Iris pigment epithelial cell (primary cell): ENCODE data around the gene LRBA.
A peak's percentile ranks its signal among the peaks of the same experiment; 100 is the strongest.

Experiments used
- DNase-seq: peaks from one replicate; pipeline ENCODE4 v3.0.0-alpha.2; 2011; ENCODE audit warnings: low read depth

Gene LRBA

DNA sequence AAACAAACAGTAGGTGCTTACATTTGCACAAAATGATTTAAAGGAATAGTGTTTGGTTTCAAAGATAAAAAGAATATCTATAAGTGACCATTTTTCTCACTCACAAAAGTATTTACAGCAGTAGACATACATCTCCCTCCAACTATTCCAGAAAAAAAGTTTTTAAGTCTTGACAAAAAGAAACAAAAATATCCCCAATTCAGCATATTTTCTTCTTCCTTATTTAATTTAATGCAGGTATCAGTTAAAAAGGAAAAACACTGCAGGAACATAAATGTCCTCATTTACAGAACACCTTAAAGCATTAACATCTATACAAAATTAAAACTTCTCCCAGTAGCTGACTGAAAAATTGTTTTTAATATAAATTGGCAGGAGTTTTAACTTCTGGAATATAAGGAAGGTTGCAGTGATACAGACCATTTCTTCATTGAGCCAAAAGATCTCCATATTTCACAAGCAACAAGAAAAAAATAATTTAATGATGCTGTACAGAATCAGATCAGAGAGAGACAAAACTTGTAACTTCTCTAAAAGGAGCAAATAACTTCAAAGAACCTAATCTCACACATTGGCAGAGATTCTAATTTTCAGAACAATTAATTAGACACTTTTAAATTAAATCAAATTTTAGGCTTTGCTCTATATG, 428.8 kb downstream of the LRBA start:
- DNase-seq = no peak

DNA sequence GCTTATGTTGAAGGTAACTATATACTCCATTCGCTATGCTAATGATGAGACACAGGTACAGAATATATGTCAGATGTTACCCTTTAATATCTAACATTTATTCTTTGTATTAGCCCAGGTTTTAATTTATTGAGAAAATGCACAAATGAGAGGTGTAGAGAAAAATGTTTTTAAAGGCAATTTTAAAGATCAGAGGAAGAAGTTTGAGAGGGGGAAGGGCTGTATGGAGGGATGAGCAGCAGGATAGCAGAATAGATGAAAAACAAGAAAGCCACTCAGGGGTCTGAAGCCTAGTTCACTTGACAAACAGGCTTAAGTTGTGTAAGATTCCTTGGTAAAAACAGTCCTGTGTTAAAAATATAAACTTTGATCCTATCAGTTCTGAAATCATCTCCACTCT, 429.5 kb downstream of the LRBA start:
- DNase-seq = no peak

DNA sequence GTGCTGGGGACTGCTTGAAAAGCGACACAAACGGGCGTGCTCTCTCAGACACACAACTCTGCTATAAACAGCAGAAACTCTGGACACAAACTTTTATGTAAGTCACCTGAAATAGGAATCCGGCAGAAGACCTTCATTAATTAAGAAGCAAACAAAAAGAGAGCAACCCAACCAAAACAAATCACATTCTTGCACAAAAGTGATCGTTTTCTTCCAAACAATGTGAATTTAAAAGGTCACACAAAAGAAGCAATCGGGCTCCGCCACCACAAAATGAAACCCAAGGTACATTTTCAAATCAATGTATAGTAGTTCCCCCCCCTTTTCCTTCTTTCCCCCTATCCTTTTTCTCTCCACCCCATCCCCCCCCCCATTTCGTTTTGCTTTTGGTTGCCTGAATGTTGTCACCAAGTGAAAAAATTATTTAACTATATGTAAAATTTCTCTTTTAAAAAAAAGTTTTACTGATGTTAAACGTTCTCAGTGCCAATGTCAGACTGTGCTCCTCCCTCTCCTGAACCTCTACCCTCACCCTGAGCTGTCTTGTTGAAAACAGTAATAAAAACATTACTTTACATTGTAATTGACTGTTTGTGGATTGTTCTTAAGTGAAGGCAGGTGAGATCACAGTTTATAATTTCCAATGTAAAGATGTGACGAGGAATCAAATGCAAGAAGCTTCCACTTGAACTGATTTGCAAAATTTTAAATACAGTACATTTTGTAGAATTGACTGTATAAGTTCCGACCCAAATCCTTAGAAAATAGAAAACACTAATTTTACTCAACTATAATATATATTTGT, 430.8 kb downstream of the LRBA start:
- DNase-seq = no peak

DNA sequence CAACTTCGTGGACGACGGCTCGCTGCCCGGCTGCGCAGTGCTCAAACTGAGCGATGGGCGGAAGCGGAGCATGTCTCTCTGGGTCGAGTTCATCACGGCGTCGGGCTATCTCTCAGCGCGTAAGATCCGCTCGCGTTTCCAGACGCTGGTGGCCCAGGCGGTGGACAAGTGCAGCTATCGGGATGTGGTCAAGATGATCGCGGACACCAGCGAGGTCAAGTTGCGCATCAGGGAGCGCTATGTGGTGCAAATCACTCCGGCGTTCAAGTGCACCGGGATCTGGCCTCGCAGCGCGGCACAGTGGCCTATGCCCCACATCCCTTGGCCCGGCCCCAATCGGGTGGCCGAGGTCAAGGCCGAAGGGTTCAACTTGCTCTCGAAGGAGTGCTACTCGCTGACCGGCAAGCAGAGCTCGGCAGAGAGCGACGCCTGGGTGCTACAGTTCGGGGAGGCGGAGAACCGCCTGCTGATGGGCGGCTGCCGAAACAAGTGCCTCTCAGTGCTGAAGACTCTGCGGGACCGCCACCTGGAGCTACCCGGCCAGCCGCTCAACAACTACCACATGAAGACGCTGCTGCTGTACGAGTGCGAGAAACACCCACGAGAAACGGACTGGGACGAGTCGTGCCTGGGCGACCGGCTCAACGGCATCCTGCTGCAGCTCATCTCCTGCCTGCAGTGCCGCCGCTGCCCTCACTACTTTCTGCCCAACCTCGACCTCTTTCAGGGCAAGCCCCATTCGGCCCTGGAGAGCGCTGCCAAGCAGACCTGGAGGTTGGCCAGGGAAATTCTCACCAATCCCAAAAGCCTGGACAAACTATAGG, 431.6 kb downstream of the LRBA start:
- DNase-seq = peak; percentile 59

DNA sequence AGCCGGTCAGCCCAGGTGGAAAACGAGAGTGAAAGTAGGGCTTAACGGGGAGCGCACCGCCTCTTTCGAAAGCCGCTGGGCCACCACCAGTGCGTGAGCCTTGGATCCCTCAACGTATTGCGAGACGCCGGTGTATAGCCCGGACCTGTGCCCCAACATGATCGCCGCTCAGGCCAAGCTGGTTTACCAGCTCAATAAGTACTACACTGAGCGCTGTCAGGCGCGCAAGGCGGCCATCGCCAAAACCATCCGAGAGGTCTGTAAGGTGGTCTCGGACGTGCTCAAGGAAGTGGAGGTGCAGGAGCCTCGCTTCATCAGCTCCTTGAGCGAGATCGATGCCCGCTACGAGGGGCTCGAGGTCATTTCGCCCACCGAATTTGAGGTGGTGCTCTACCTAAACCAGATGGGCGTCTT, 432.2 kb downstream of the LRBA start:
- DNase-seq = peak; percentile 61

DNA sequence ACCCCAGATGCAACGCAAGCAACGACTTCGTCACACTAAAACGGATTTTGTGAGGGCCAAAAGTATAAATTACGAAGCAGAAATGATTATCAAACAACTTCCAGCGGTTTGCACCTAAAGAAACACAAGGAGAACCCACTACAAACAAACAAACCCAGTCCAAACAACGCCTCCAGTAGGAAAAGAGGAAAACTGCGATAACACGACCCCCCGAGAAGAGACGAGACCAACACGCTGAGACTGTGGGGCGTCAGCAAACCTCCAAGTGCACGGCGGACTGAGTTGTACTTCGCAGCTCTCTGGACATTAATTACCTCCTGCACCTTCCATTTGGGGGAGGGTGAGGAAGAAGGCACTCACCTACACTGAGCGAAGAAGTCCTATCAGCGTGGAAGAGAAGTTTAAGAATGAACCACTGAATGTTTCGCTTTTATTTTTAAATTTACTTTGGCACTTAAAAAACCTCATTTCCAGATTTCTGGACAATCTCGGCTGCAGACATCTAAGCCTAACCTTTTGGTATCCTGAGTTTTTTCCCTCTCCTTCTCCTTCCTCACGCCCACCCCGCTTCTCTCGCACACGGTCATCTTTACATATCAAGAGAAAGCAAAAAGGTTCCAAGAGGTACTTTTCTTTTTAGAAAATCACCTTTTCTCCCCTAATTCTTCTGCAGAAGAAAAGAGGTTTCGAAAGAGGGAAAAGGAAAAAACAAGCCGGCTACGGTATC, 432.8 kb downstream of the LRBA start, which contains the start of gene MAB21L2:
TSS of gene MAB21L2 (plus strand) at position 6 of the 727 bp plus-strand sequence. CDS start 879 bp downstream, outside the sequence.
- DNase-seq = peak; percentile 49

DNA sequence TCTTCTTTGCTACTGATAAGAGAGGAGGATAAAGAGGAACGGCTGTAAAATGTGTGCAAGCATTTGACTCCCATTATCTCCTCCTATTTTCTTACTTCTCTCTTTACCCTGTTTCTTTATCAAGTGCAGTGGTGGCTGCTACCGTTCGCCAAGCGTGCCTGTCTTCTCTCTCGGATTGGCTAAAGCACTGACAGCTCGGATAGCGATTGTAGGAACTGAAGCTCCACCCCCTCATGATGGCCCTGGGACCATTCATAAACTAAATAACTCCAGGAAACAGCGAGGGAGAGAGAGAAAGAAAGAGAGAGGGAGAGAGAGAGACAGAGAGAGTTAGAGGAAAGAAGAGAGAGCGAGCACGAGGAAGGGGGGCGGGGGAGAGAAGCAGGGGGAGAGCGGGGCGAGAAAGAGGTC, 433.4 kb downstream of the LRBA start:
- peak; percentile 87 for DNase-seq

DNA sequence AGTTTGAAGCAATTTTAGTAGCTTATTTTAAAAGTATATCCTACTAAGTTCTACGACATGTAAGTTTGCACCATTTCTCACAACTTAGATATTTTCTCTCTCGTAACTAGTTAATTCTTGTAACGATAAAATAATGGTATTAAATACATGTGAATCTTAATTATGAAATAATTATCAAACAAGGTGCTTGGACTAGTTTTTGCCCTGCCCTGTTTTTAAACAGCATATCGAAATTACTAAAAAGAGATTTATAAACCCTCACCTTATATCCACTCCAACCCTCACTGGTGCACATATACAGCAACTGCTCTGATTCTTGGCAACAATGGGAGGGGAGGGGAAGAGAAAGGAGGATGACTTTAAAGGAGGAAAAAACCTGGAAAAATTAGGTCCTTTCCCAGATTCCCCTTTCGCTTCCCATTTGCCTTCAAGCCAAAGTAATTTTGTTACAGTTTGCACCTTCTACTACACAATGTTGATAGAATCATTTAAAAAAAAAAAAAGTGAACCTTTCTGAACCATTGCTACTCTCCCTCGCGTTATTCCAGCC, 434.0 kb downstream of the LRBA start:
- no peak for DNase-seq

DNA sequence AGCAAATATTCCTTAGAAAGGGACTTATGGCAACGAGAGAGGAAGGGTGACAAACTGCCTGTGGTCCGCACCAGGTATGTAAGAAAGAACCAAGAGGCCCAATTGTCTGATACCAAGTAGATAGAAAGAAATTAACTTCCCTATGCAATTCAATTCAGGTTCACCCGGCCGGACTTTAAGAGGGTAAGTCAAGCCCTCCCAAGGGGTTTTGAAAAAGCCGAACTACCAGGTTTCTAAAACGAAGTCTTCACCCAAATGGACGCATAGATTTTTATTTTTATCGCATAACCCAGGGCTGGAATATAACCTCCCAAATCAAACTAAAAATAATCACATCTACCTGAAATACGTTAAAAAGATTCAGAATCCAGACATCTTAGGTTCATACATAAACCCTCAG, 434.8 kb downstream of the LRBA start:
- DNase-seq = no peak

DNA sequence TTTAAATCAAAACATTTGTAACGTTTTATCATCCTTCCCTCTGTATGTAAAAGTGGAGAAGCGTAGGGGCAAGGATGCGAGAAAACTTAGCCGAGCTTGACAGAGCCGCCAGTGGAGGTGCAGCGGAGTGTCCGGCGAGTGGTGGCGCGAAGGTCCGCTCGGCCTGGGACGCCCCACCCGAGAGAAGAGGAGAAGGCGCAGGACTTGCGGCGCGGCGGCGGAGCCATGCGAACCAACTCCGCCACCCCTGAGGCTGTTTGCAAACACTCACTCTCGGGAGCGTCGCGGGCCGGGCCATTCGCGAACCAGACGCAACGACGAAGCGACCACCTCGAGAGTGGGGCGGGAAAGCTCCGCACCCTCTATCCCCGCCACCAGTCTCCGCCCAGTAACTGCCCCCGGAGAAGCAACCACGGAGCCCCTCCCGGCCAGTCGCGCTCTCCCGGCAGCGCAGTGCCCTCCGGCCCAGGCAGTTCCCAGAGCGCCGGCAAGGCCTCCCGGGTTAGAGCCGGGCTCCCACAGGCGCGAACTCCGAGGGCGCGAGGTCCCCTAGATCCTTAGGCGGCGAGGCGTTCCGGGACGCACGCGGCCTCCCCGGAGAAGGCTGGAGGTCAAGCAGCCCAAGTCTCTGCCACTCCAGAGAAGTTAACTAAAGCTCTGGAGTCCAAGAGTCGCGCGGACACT, 435.4 kb downstream of the LRBA start:
- DNase-seq = peak; percentile 53

DNA sequence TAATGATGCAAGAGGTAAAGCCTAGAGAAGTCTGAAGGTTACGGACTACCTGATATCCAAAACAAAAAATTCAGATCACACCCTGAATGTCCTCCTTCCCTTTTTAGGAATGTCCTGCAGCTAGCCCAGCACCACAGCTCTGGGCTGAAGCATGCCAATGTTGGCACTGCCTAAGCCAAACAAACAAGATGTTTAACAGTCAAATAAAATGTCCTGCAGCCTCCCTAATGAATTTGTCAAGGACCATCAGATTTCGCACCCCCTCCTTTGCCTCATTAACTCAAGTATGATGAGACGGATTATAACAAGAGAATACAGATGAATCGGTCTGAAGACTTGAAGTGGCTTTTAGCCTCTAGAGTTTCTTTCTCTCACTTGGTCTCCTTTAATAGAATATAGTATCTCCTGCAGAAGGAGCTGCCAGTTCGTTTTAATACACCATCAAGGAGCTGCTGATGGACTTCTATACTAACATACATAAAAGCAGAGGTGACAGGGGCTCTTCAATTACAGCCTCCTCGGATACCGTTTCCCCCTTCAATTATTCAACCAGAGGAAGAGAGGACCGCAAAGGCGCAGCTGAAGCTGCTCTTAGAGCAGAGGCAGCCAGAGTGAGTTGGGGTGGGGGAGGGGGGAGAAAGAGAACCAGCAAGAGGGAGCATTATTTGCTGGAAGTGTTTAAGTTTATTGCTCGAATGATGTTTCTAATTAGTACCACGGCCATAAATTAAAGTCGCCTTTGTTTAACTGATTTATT, 436.2 kb downstream of the LRBA start:
- DNase-seq = peak; percentile 48

DNA sequence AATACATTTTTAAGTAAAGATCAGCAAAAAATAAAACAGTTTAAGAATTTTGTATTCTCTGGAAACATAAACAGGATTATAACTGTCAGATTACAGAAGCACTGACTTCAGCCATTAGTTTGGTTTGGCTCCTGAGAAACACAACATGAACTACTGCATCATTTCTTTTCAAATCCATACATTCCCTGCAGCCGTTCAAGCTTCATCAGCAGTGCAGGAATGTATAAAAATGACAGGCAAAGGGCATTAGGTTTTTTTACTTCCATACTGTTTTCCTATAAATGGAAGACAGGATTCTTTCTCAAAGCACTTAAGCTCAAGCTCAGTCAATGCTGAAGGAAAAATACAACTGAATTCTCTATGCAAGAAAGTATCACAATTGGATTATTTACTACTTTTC, 437.3 kb downstream of the LRBA start:
- DNase-seq = no peak

DNA sequence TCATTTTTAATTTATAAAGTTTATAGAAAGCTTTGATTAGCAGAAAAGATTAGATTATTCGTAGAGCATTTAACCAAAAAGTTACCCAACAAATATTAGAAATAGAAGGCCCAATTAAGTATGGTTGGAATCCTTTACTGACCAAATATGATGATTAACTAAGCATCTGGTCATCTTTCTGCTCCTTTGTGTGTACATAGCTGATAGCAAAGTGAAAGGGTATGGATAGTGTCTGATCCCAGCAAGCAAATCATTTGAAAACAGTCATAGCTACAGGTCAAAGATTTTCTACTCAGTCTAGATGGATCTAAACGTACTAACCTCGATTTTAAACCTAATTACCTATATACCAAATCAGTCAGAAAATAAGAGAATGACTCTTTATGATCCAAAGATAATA, 440.4 kb downstream of the LRBA start:
- no peak for DNase-seq

DNA sequence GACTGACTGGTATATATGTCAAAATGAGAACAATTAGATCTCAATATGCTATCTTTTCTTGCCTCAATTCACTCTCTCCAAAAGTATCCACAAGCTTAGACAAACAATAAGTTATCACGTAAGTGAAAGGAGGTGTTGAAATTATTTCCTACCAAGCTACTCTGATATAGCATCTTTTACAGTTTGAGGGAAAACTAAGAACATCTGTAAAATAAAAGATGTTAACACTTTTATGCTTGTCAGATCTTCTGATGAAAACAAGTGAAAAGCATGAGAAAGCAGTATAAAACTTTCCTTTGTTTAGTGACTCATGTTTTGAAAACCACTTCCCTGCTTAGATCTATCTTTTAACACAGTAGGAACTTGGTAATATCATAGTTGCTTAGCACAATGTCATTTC, 441.6 kb downstream of the LRBA start:
- peak; percentile 58 for DNase-seq

DNA sequence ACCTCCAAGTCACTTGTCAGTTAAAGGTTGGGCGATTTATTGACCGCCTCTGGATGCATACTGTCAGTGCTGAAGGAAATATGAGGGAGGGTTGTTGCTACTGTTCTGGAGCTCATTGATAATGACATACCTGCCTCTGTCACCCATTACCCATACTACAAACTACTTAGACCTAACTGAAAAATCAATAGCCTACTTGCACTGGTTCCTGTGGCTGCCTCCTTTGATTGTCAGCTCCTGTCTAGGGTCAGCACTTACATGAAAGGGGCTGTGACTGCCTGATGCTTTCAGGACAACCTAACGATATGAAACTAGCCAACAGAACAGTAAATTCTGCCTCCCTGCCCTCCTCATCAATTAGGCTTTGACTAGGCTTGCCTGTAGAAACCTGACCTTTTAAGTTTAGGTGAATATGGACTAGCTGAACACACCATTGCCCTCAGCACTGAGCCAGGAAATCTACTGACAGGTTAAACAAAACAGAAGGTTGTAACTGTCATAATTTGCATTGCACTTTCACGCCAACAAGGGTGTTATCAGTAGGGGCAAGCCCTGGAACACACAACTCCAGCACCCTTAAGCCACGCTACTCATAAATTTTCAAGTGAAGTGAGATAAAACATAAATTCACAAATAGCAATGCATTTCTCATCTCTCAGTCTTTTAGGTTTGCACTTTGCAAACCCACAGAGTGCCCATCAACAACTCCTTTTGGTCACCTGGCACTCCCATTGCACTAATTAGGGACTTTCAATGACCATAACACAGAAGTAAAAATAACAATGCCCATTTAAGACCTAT, 442.2 kb downstream of the LRBA start:
- DNase-seq = no peak

DNA sequence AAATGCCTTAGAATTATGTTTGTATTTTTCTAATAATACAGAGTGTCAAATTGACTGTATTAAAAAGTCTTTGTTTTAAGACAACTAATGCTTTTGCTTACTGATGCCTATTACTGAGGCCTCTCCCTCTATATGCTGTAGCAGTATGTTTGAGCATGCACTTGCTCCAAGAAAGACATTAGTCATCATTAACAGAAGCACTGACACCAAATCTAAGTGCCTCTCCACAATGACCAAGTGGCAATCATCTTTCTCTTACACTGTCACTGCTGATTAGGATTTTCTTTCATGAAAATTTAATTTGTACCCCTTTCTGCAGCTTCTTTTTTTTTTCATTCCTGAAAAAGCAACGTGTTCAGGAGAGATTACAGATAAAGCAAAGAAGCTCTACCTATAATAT, 444.2 kb downstream of the LRBA start:
- no peak for DNase-seq

DNA sequence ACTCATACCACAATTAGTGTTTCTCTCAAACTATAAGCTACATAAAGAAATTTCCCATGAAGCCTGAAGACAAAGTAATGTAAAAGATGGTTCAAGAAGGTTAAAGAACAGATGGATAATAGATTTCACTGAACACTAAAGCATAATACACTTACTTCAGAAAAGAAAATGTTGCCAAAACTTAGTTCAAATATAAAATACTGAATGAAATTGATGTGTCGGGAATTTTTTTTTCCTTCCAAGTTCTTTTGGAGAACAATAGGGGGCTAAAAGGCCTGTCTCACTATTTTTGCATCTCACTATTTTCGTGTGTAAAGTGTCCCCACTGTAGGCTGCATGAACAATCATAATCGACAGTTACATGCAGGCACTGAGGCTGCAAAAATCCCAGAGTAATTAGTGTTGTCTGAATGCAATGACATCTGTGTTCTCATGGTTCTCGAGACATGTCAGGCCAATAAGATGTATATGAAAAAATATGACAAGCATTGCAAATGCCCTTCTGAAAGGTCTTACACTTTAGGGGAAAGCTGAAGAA, 445.0 kb downstream of the LRBA start:
- no peak for DNase-seq

DNA sequence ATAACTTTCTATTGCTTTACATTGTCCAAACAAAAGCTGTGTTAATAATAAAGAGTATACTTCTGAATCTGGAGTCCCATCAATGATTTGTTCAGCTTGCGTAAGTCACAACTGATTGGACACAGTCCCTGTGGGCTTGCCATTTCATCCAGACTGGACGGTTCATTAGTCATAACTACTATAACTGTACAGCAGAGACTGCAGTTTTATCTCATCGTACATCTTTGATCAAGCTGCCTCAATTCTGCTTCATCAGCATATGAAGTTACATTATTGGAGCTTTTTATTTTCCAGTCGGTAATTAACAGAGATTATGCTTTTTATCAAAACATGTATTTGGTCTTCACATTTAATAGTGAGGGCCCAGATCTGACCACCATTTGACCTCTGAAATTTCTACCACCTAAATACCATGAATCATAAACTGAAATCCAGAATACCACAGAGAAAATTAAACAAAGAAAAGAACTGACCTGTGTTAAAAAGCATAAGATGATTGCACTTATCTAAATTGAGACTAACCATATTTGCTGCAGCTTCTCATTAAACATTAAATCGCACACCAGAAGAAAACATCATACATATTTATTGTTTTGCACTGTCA, 445.6 kb downstream of the LRBA start:
- peak; percentile 93 for DNase-seq

DNA sequence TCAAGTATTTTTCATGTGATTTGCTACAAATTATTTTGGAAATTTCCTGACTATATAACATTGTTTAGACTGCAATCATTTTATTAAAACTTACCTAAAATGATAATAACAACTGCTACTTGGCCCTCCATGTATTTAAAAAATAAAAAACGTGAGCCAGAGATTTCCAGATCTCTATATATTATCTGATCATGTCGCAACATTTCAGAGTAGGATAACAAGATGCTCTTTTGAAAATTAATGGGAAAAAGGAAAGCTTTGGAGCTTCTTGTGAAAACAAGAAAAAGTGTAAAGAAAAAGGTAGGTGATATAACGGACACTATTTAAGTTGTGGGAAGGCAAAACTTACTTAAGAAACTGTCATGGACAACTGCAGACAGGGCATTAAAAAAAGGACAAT, 448.0 kb downstream of the LRBA start:
- no peak for DNase-seq
